Measurements from ENCODE around the gene KRT8.
"Not testable (repeated sequence)": the region's sequence is repeated elsewhere in the genome, so short reads cannot be mapped to it uniquely, and the experiment has no call there.

Gene KRT8

GRCh38 chr12:52904509-52905300 is at the start of gene KRT8:
TSS of gene KRT8 (minus strand) at chr12:52905076. CDS start at chr12:52904981, 95 bp downstream.
- not testable (repeated sequence) for DNase-seq

GRCh38 chr12:52953181-52953841 is 48.4 kb upstream of the KRT8 start:
- no peak for DNase-seq

- no peak for DNase-seq
These were observed 47.4 kb upstream of the KRT8 start for GRCh38 chr12:52952076-52952801.

GRCh38 chr12:52951640-52952039 is 46.8 kb upstream of the KRT8 start:
- DNase-seq: no peak

DNA sequence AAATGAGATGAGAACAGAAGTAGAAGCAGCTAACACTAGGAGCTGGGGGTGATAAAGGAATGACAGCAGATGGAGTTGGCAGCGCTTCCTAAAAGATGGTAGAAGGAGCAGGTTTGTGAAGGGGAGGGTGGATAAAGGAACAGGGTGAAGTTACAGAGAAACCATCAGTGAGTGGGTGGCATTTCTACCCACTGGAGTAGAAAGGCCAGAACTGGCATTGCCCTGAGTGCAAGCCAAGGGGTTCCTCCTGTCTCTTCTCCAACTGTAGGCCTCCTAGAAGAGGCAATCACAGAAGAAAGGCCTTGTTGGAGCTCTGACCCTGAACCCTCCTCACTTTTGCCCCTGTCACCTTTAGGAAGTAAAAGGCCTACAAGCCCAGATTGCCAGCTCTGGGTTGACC is 46.2 kb upstream of the KRT8 start:
- DNase-seq: no peak

- no peak for DNase-seq
These were observed 45.7 kb upstream of the KRT8 start for GRCh38 chr12:52950553-52950952.

- peak; percentile 96 for DNase-seq
These were observed 44.8 kb upstream of the KRT8 start for GRCh38 chr12:52949413-52950331.

DNA sequence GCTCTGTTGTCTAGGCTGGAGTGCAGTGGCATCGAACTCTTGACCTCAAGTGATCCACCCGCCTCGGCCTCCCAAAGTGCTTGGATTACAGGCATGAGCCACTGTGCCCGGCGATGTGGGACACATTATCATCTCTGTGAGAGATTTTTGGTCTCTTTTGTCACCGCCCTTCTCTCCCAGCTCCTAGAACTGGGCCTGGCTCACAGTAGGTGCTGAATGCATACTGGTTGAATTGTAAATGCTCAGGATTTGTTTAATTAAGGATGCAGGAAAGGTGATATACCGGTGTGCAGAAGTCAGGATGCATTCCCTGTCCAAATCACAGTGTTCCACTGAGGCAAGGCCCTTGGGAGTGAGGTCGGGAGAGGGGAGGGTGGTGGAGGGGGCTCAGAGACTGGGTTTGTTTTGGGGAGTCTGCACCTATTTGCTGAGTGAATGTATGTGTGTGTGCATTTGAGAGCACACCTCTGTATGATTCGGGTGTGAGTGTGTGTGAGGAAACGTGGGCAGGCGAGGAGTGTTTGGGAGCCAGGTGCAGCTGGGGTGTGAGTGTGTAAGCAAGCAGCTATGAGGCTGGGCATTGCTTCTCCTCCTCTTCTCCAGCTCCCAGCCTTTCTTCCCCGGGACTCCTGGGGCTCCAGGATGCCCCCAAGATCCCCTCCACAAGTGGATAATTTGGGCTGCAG is 43.0 kb upstream of the KRT8 start:
- no peak for DNase-seq

GRCh38 chr12:52946797-52947547 is 42.1 kb upstream of the KRT8 start:
- peak; percentile 48 for DNase-seq

DNA sequence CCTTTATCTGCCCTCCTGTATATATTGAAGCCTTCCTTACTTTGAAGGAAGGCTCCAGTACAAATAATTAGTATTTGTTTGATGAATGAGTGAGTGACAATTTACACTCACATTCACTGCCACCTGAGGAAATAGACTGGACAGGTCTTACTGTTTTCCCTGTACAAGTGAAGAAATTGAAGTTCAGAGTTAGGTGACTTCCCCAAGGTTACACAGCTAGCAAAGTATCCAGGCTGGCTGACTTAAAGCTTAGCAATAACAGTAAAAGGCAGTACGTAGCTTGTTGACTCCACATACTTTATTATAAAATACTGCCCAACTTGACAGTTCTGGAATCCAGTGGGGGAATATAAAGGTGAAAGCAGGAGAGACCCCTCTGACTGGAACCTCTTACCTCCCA is 41.5 kb upstream of the KRT8 start:
- no peak for DNase-seq

DNA sequence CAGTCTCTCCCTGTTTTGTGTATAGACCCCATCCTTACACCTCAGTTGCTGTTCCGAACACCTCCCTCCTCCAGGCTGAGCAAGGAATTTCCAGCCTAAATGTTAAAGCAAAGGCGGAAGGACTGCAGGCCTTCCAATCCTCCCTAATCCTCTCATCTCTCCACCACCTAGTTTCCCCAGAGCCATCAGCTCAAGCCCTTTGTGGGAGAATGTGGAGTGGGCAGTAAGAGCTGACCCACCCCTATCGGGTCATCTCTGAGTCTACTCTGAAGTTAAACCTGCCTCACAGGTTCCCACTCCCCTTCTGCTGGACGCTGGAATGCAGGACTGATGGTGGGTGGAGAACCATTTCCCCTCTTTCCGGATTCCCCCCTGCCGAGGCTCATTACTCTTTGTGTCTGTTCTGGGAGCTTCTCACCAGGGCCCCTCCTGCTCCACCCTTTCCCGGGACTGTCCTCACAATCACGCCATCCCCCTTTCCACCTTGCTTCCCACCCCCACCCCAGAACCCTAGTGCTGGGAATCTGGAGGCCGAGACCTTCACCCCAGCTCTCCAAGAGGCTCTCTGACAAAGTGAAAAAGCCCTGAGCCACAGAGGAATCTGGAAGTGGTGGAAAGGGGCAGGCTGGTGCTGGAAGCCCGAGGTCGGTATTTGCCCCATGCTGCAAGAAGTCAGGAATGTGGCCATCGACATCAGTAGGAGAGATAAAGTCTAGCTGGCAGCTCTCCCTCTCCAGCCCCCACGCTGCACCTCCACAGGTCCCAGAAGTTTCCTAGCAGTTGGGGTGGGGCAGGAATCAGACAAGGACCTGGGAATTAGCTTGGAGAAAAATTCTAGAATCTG is 40.7 kb upstream of the KRT8 start:
- peak; percentile 89 for DNase-seq

DNA sequence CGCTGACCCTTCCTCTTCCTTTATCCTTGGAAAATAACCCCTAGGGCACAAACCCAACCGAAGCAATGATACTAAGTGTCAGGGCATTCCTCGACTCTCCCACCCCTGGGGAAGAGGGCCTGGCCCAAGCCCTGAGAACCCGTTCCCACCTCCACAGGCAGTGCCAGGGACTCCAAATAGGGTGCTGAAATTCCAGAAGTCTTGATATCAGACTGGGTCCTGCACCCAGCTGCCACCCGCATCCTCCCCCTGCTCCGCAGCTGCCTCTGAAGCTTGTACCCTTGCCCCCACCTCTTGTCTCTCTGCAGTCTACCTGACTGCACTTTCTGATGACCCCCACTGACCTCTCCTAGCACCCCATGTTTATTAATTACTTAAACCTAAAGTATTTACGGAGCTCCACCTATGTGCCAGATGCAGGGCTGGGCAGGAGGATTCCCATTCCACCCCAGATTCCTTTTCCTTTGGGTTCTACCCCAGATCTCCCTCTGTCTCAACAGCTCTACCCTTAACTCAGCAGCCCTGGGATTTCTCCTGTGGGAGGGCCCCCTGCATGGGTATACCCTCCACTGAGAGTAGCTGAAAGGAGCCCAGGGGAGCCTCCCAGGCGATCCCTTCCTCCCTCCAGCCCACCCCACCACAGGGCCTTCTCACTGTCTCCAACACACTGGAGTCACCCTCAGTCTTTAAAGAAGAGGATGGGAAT is 40.0 kb upstream of the KRT8 start:
- no peak for DNase-seq

DNA sequence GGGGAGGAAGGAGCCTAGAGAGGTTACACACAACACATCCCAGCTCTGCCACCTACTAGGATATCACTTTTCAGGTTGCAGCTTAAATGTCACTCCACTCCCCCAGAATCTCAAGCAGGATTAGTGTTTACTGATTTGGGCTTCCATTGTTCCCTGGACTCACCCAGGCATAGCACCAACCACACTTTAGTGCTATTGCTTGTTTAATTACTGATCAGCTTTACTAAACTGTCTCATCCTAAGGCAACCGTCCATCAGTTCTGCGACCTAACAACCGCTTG is 38.0 kb upstream of the KRT8 start:
- DNase-seq: no peak

- DNase-seq: no peak
These were observed 37.4 kb upstream of the KRT8 start for GRCh38 chr12:52942066-52942900.

DNA sequence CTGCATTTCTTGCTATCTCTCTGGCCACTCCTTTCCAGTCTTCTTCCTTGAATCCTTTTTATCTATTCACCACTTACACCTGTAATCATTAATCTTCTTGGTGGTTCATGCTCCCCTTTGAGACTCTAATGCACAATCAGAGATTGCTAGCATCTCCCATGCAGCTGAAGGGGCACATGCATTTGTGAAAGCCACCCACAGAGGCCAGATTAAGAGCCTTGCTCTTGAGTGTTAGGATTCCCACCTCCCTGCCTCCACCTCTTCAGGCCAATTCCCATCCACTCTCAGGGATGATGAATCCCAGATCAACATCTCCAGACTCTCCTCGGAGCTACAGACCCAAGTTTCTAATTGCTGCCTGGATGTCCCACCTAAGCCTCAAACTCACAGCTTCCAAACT is 24.7 kb upstream of the KRT8 start:
- DNase-seq: no peak

GRCh38 chr12:52927964-52928363 is 23.1 kb upstream of the KRT8 start:
- DNase-seq: no peak

- no peak for DNase-seq
These were observed 21.8 kb upstream of the KRT8 start for GRCh38 chr12:52926596-52927234.
